Measurements from ENCODE around the gene RPA1. TPM values are rescaled to one million over a fixed set of nuclear protein-coding genes. Genes with fewer than 3 reads are reported as not detected.

RPA1 gene
- total RNA-seq, 1 experiment from 2014 or later = 198 TPM

DNA sequence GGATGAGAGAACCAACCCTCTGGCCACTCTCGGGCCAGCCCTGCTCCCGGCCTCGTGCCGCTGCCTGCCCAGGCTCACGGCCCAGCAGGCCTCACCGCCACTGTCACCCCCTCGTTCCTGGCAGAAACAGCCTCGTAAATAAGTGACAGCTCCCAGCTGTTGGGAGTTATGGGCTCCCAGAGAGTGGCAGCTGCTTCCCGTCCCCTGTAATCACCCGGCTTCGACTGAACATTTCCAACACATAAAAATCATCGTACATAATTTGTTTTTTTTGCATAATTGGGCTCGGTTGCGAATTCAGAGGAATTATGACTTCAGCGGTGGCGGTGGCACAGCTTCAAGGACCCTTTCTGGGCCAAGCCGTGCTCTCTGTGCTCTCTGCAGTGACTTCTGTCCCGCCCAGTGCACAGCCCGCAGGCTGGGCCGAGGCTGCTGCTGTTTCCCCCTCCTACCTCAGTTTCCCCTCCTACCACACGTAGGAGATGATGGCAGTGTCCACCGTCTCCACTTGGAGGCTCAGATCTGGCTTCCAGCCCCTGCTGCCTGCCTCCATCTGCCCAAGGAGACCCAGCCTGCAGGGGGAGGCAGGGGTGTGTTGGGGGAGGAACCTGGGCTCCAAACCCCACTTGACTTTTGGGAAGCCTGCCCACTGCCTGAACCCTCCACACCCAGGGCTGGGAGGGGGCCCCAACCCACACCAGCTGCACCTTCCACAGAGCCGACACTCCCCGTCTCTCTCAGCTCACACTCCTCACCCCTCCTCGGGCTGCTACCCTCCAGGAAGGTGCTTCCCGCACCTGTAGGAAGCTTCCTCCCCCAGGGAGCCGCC is 110.4 kb downstream of the RPA1 start:
- no TSS peak for BruUV-seq (replicated peaks)
- ChIA-PET POLR2A (no interaction called here), RAD21 (ENCODE audit: low non-redundant PET in 1 of 2, low total read pairs in 2 of 2, uncharacterized antibody in 2 of 2, unreplicated experiment in 2 of 2) (no interaction called here), CTCF (no interaction called here)
- no peaks in the 10 kb centered on the region for H4K20me1 ChIP-seq (ENCODE audit: insufficient read depth)
- H3K4me3 ChIP-seq (replicated peaks in 1 of 2; ENCODE audit: low read depth in 1 of 2, low read length in 2 of 2) = no peak overlapping the region
- H3K79me2 ChIP-seq (ENCODE audit: insufficient read depth, low read length) = no peaks in the 10 kb centered on the region
- no peaks in the 10 kb centered on the region for H3K9me2 ChIP-seq (ENCODE audit: insufficient read depth)
- no peaks in the 10 kb centered on the region for H3K4me1 ChIP-seq (ENCODE audit: control insufficient read depth in 1 of 2, insufficient read depth in 2 of 2, low read length in 2 of 2)
- H3K36me3 ChIP-seq (ENCODE audit: control insufficient read depth in 1 of 2, insufficient read depth in 2 of 2, low read length in 2 of 2) = no peaks in the 10 kb centered on the region
- no peak overlapping the region for H2AFZ ChIP-seq (ENCODE audit: low read depth, low read length, poor library complexity, severe bottlenecking)
- no peak overlapping the region for H3K9ac ChIP-seq (ENCODE audit: low read length)
- TF ChIP-seq ZNF274 (IDR thresholded peaks at IDR 0.05; ENCODE audit: low read depth, low read length) (no peak), ATF3 (IDR thresholded peaks at IDR 0.05) (no peak)
- H3K27ac ChIP-seq (ENCODE audit: low read depth, low read length) = no peak overlapping the region
- no peaks in the 10 kb centered on the region for H3K9me3 ChIP-seq (ENCODE audit: control insufficient read depth in 1 of 2, insufficient read depth in 1 of 2, low read depth in 1 of 2, low read length in 2 of 2)
- no peaks in the 10 kb centered on the region for H3K27me3 ChIP-seq (ENCODE audit: insufficient read depth, low read length)
- DNase-seq (ENCODE audit: low read depth, low spot score) (no peak), ATAC-seq (no peak)
- intact Hi-C loops (cut with micrococcal nuclease) = no loop called here
- no peak overlapping the region for H3K4me2 ChIP-seq (ENCODE audit: low read length)

- TF ChIP-seq RAD21 (IDR thresholded peaks at IDR 0.05; ENCODE audit: low read depth) = no peak
- no peak for TF ChIP-seq JUND (IDR thresholded peaks at IDR 0.05)
- no peak for TF ChIP-seq EGR1 (IDR thresholded peaks at IDR 0.05; ENCODE audit: low read depth)
- TF ChIP-seq POLR2AphosphoS5 (IDR thresholded peaks at IDR 0.05; ENCODE audit: low read depth, low read length) = no peak
- no peak for TF ChIP-seq REST (IDR thresholded peaks at IDR 0.05; ENCODE audit: low read depth)
- no peak for TF ChIP-seq ZNF274 (IDR thresholded peaks at IDR 0.05; ENCODE audit: low read depth, low read length)
- TF ChIP-seq MAX (IDR thresholded peaks at IDR 0.05) = no peak
- TF ChIP-seq CTCF (IDR thresholded peaks at IDR 0.05 in 2 of 3, conservative IDR thresholded peaks at IDR 0.05 in 1 of 3; ENCODE audit: borderline replicate concordance in 1 of 3, insufficient read depth in 1 of 3, low read depth in 2 of 3, low read length in 2 of 3) = no peak
- TF ChIP-seq EZH2phosphoT487 (IDR thresholded peaks at IDR 0.05; ENCODE audit: borderline replicate concordance) = no peak
- no peak for TF ChIP-seq SP1 (IDR thresholded peaks at IDR 0.05; ENCODE audit: low read depth)
- TF ChIP-seq CBX3 (IDR thresholded peaks at IDR 0.05; ENCODE audit: low read depth) = no peak
- no peak for TF ChIP-seq TCF7L2 (IDR thresholded peaks at IDR 0.05; ENCODE audit: borderline replicate concordance, extremely low read depth, insufficient read depth, insufficient read length)
- no peak for DNase-seq (ENCODE audit: low read depth, low spot score)
- intact Hi-C loops (cut with micrococcal nuclease) = no loop called here
- no peaks in the 10 kb centered on the region for H4K20me1 ChIP-seq (ENCODE audit: insufficient read depth)
- H3K4me1 ChIP-seq (ENCODE audit: control insufficient read depth in 1 of 2, insufficient read depth in 2 of 2, low read length in 2 of 2) = no peaks in the 10 kb centered on the region
- H3K4me3 ChIP-seq (replicated peaks in 1 of 2; ENCODE audit: low read depth in 1 of 2, low read length in 2 of 2) = no peak overlapping the region
- H3K9ac ChIP-seq (ENCODE audit: low read length) = no peak overlapping the region
- ChIA-PET CTCF (no interaction called here), POLR2A (no interaction called here), RAD21 (ENCODE audit: low non-redundant PET in 1 of 2, low total read pairs in 2 of 2, uncharacterized antibody in 2 of 2, unreplicated experiment in 2 of 2) (no interaction called here)
- H3K36me3 ChIP-seq (ENCODE audit: control insufficient read depth in 1 of 2, insufficient read depth in 2 of 2, low read length in 2 of 2) = no peaks in the 10 kb centered on the region
- no peak for ATAC-seq
- BruUV-seq (replicated peaks) = no TSS peak
- no peaks in the 10 kb centered on the region for H3K79me2 ChIP-seq (ENCODE audit: insufficient read depth, low read length)
- no peaks in the 10 kb centered on the region for H3K9me2 ChIP-seq (ENCODE audit: insufficient read depth)
- H3K9me3 ChIP-seq (ENCODE audit: control insufficient read depth in 1 of 2, insufficient read depth in 1 of 2, low read depth in 1 of 2, low read length in 2 of 2) = no peaks in the 10 kb centered on the region
- H3K27me3 ChIP-seq (ENCODE audit: insufficient read depth, low read length) = no peaks in the 10 kb centered on the region
- no peak overlapping the region for H3K4me2 ChIP-seq (ENCODE audit: low read length)
- no peak overlapping the region for H2AFZ ChIP-seq (ENCODE audit: low read depth, low read length, poor library complexity, severe bottlenecking)
- no peak overlapping the region for H3K27ac ChIP-seq (ENCODE audit: low read depth, low read length)
Observed at GRCh38 chr17:1940810-1941185, 111.0 kb downstream of the RPA1 start.
